Fibroblast of skin of abdomen (primary cell): ENCODE measurements around the gene NCAPD3.

ENCODE experiments used
- DNase-seq: peaks from one replicate; pipeline ENCODE4 v3.0.0-alpha.2; 2013

NCAPD3 gene

GRCh38 chr11:134158023-134158422 lies 65.7 kb downstream of the NCAPD3 start:
- no peak for DNase-seq

- no peak for DNase-seq
Measured at GRCh38 chr11:134157451-134157850, 66.3 kb downstream of the NCAPD3 start.

- no peak for DNase-seq
Measured at GRCh38 chr11:134155946-134156865, 67.6 kb downstream of the NCAPD3 start.

- no peak for DNase-seq
Measured at GRCh38 chr11:134155456-134155855, 68.3 kb downstream of the NCAPD3 start.

GRCh38 chr11:134154441-134154840 lies 69.3 kb downstream of the NCAPD3 start:
- DNase-seq = no peak

- DNase-seq = no peak
Measured at GRCh38 chr11:134153147-134153905, 70.4 kb downstream of the NCAPD3 start.

GRCh38 chr11:134152696-134153095 lies 71.1 kb downstream of the NCAPD3 start:
- no peak for DNase-seq

GRCh38 chr11:134151083-134151747 lies 72.6 kb downstream of the NCAPD3 start:
- no peak for DNase-seq

- DNase-seq = no peak
Measured at GRCh38 chr11:134150195-134150903, 73.4 kb downstream of the NCAPD3 start.

GRCh38 chr11:134149371-134149770 lies 74.4 kb downstream of the NCAPD3 start:
- DNase-seq = no peak

- DNase-seq = no peak
Measured at GRCh38 chr11:134146598-134146997, 77.2 kb downstream of the NCAPD3 start.

GRCh38 chr11:134145715-134146114 lies 78.1 kb downstream of the NCAPD3 start:
- no peak for DNase-seq

GRCh38 chr11:134144744-134145143 lies 79.0 kb downstream of the NCAPD3 start:
- no peak for DNase-seq

GRCh38 chr11:134143801-134144200 lies 80.0 kb downstream of the NCAPD3 start:
- no peak for DNase-seq

GRCh38 chr11:134142536-134142935 lies 81.2 kb downstream of the NCAPD3 start:
- no peak for DNase-seq

GRCh38 chr11:134140961-134141490 lies 82.7 kb downstream of the NCAPD3 start:
- no peak for DNase-seq

GRCh38 chr11:134139873-134140331 lies 83.9 kb downstream of the NCAPD3 start:
- DNase-seq = peak; percentile 77

- no peak for DNase-seq
Measured at GRCh38 chr11:134139303-134139872, 84.4 kb downstream of the NCAPD3 start.

GRCh38 chr11:134138376-134138775 lies 85.4 kb downstream of the NCAPD3 start:
- no peak for DNase-seq

- DNase-seq = no peak
Measured at GRCh38 chr11:134134167-134134566, 89.6 kb downstream of the NCAPD3 start.

GRCh38 chr11:134132808-134133207 lies 91.0 kb downstream of the NCAPD3 start:
- DNase-seq = no peak
